SK-N-SH treated with all-trans-retinoic acid at 6 μM for 48 hours (cell line): ENCODE results near the gene PDGFC.
A peak's percentile ranks its signal among the peaks of the same experiment; 100 is the strongest.

Source experiments
- ATAC-seq: fragments of 200-7000 bp; cut with Tn5 transposase; 3 replicates; pipeline ENCODE4 v1.9.1; 2020; ENCODE audit warnings: mild to moderate bottlenecking, moderate library complexity
- ARNTL ChIP-seq: fragments of 450-650 bp; formaldehyde crosslinking; IDR thresholded peaks from 2 replicates; pipeline ENCODE4 v1.5.0; 2020; ENCODE audit warnings: low read depth, mild to moderate bottlenecking, moderate library complexity, borderline replicate concordance
- CREB5 ChIP-seq: fragments of 250-450 bp; sonication (Bioruptor Pico); IDR thresholded peaks from 2 replicates; pipeline ENCODE4 v1.5.1; 2020; ENCODE audit warnings: low read depth, mild to moderate bottlenecking, moderate library complexity
- CSRNP3 ChIP-seq: fragments of 250-450 bp; sonication (Bioruptor Pico); IDR thresholded peaks from 2 replicates; pipeline ENCODE4 v1.5.1; 2021; ENCODE audit warnings: mild to moderate bottlenecking, moderate library complexity
- GLIS3 ChIP-seq: fragments of 250-450 bp; sonication (Bioruptor Pico); IDR thresholded peaks from 2 replicates; pipeline ENCODE4 v1.5.0; 2020; ENCODE audit warnings: mild to moderate bottlenecking, moderate library complexity
- ISL1 ChIP-seq: fragments of 250-450 bp; sonication (Bioruptor Pico); IDR thresholded peaks from 2 replicates; pipeline ENCODE4 v2.1.2; 2022; ENCODE audit warnings: mild to moderate bottlenecking, moderate library complexity
- OSR1 ChIP-seq: fragments of 250-450 bp; sonication (Bioruptor Pico); IDR thresholded peaks from 2 replicates; pipeline ENCODE4 v1.8.0; 2022; ENCODE audit warnings: moderate library complexity, mild to moderate bottlenecking, inconsistent platforms
- PATZ1 ChIP-seq: fragments of 250-450 bp; sonication (Bioruptor Pico); IDR thresholded peaks from 2 replicates; pipeline ENCODE4 v1.8.0; 2020; ENCODE audit warnings: mild to moderate bottlenecking, moderate library complexity, borderline replicate concordance
- POU6F1 ChIP-seq: fragments of 250-450 bp; sonication (Bioruptor Pico); IDR thresholded peaks from 2 replicates; pipeline ENCODE4 v1.8.0; 2021; ENCODE audit warnings: low read depth, mild to moderate bottlenecking, moderate library complexity, borderline replicate concordance
- PPARA ChIP-seq: fragments of 250-450 bp; sonication (Bioruptor Pico); IDR thresholded peaks from 2 replicates; pipeline ENCODE4 v1.5.0; 2020; ENCODE audit warnings: mild to moderate bottlenecking, borderline replicate concordance
- RARB ChIP-seq: fragments of 250-450 bp; sonication (Bioruptor Pico); IDR thresholded peaks from 2 replicates; pipeline ENCODE4 v1.8.0; 2021; ENCODE audit warnings: mild to moderate bottlenecking, moderate library complexity
- SNAI2 ChIP-seq: fragments of 250-450 bp; sonication (Bioruptor Pico); IDR thresholded peaks from 2 replicates; pipeline ENCODE4 v1.5.0; 2020; ENCODE audit warnings: mild to moderate bottlenecking, moderate library complexity
- TCF4 ChIP-seq: fragments of 250-450 bp; sonication (Bioruptor Pico); IDR thresholded peaks from 2 replicates; pipeline ENCODE4 v1.8.0; 2021; ENCODE audit warnings: mild to moderate bottlenecking, moderate library complexity, borderline replicate concordance
- TSHZ2 ChIP-seq: fragments of 250-450 bp; sonication (Bioruptor Pico); IDR thresholded peaks from 2 replicates; pipeline ENCODE4 v1.5.0; 2020; ENCODE audit warnings: mild to moderate bottlenecking, moderate library complexity
- ZC3H10 ChIP-seq: fragments of 250-450 bp; sonication (Bioruptor Pico); IDR thresholded peaks from 2 replicates; pipeline ENCODE4 v1.5.1; 2021; ENCODE audit warnings: mild to moderate bottlenecking, moderate library complexity
- ZFP30 ChIP-seq: fragments of 450-650 bp; formaldehyde crosslinking; IDR thresholded peaks from 2 replicates; pipeline ENCODE4 v1.5.0; 2022; ENCODE audit warnings: mild to moderate bottlenecking, moderate library complexity
- ZNF565 ChIP-seq: fragments of 450-650 bp; formaldehyde crosslinking; conservative IDR thresholded peaks from 2 replicates; pipeline ENCODE4 v1.5.0; 2020; ENCODE audit warnings: low read depth, mild to moderate bottlenecking, moderate library complexity
- ZNF70 ChIP-seq: fragments of 450-650 bp; formaldehyde crosslinking; IDR thresholded peaks from 2 replicates; pipeline ENCODE4 v1.5.0; 2020; ENCODE audit warnings: mild to moderate bottlenecking, moderate library complexity
- ZNF8 ChIP-seq: fragments of 450-650 bp; formaldehyde crosslinking; IDR thresholded peaks from 2 replicates; pipeline ENCODE4 v1.5.0; 2020; ENCODE audit warnings: mild to moderate bottlenecking, moderate library complexity

PDGFC gene

GRCh38 chr4:156886481-156886880, 85.1 kb downstream of the PDGFC start (continued):
- TF ChIP-seq ZNF8 (CRISPR knock-in tag) = no peak
- TF ChIP-seq GLIS3 (CRISPR knock-in tag) = no peak

GRCh38 chr4:156885374-156885773, 86.2 kb downstream of the PDGFC start:
- no peak for ATAC-seq
- TF ChIP-seq POU6F1 (CRISPR knock-in tag) = no peak
- no peak for TF ChIP-seq PPARA (CRISPR knock-in tag)

- ATAC-seq = peak; percentile 58; the same call in 2 of the 3 replicates
- TF ChIP-seq ZNF70 (CRISPR knock-in tag) = no peak
- TF ChIP-seq CREB5 (CRISPR knock-in tag) = no peak
- no peak for TF ChIP-seq ISL1 (CRISPR knock-in tag)
- no peak for TF ChIP-seq PATZ1 (CRISPR knock-in tag)
- no peak for TF ChIP-seq TSHZ2 (CRISPR knock-in tag)
- no peak for TF ChIP-seq ZC3H10 (CRISPR knock-in tag)
- TF ChIP-seq ARNTL = no peak
- TF ChIP-seq RARB (CRISPR knock-in tag) = no peak
- no peak for TF ChIP-seq OSR1 (CRISPR knock-in tag)
- TF ChIP-seq CSRNP3 (CRISPR knock-in tag) = no peak
- no peak for TF ChIP-seq ZFP30 (CRISPR knock-in tag)
- no peak for TF ChIP-seq ZNF565 (CRISPR knock-in tag)
- no peak for TF ChIP-seq TCF4 (CRISPR knock-in tag)
Measured at GRCh38 chr4:156884183-156884582, 87.4 kb downstream of the PDGFC start.

- ATAC-seq = no peak
Measured at GRCh38 chr4:156875704-156876103, 95.9 kb downstream of the PDGFC start.

GRCh38 chr4:156875055-156875454, 96.5 kb downstream of the PDGFC start:
- no peak for TF ChIP-seq RARB (CRISPR knock-in tag)
- no peak for ATAC-seq

More at GRCh38 chr4:156875704-156876103, 95.9 kb downstream of the PDGFC start:
- TF ChIP-seq SNAI2 (CRISPR knock-in tag) = no peak
